ENCODE measurements around the gene TADA2B. TPM values are rescaled to one million over a fixed set of nuclear protein-coding genes. Genes with fewer than 3 reads are reported as not detected.

Gene TADA2B
- 10 to 100 TPM; 11.8 to 12.7 TPM for total RNA-seq

- Mint-ChIP-seq H3K27ac (peak within 1 kb of the TSS; percentile 87 to 96), H3K9me3 (no peaks in the 10 kb centered on the region), H3K36me3 (no peaks in the 10 kb centered on the region)
- DNase-seq (ENCODE audit: low spot score in 2 of 2) (peak; percentile 72 to 96), ATAC-seq (peak; percentile 58 to 60)
Observed at GRCh38 chr4:7043284-7044136, at the start of gene TADA2B. Gene TADA2B, plus strand, starts transcription at chr4:7043372. Its CDS starts 208 bp downstream, at chr4:7043580.

- Mint-ChIP-seq H3K9me3 (no peaks in the 10 kb centered on the region), H3K36me3 (peaks cover 14 to 20% of the 10 kb centered on the region in 2 donors), H3K27ac (no peak overlapping the region)
- ATAC-seq (no peak), DNase-seq (ENCODE audit: low spot score in 2 of 2) (no peak)
Observed at GRCh38 chr4:6996481-6996880, 46.7 kb upstream of the TADA2B start.

- H3K36me3 Mint-ChIP-seq, result peaks cover 21 to 28% of the 10 kb centered on the region in 2 donors
- DNase-seq (ENCODE audit: low spot score in 2 of 2) (no peak), ATAC-seq (peak; percentile 80 to 81)
- no peaks in the 10 kb centered on the region for H3K9me3 Mint-ChIP-seq
- H3K27ac Mint-ChIP-seq, result peak overlapping the region; percentile 26 to 72
Observed at GRCh38 chr4:6999172-7000086, 43.7 kb upstream of the TADA2B start.

- Mint-ChIP-seq H3K9me3 (no peaks in the 10 kb centered on the region), H3K27ac (peak overlapping the region; percentile 40 to 78), H3K36me3 (peaks cover 21 to 28% of the 10 kb centered on the region in 2 donors)
- ATAC-seq (no peak), DNase-seq (ENCODE audit: low spot score in 2 of 2) (no peak)
Observed at GRCh38 chr4:7000421-7001176, 42.6 kb upstream of the TADA2B start.

GRCh38 chr4:7001271-7001670, 41.9 kb upstream of the TADA2B start:
- Mint-ChIP-seq H3K27ac (peak overlapping the region in 1 of 2 donors; percentile 78), H3K36me3 (peaks cover 21 to 28% of the 10 kb centered on the region in 2 donors), H3K9me3 (no peaks in the 10 kb centered on the region)
- DNase-seq (ENCODE audit: low spot score in 2 of 2) (no peak), ATAC-seq (no peak)

GRCh38 chr4:7002336-7002735, 40.8 kb upstream of the TADA2B start:
- Mint-ChIP-seq H3K27ac (peak overlapping the region; percentile 38 to 70), H3K9me3 (no peaks in the 10 kb centered on the region), H3K36me3 (peaks cover 21 to 28% of the 10 kb centered on the region in 2 donors)
- ATAC-seq (no peak), DNase-seq (ENCODE audit: low spot score in 2 of 2) (no peak)

GRCh38 chr4:7003176-7003878, 39.8 kb upstream of the TADA2B start:
- ATAC-seq (no peak), DNase-seq (ENCODE audit: low spot score in 2 of 2) (no peak)
- Mint-ChIP-seq H3K9me3 (no peaks in the 10 kb centered on the region), H3K36me3 (peaks cover 21 to 28% of the 10 kb centered on the region in 2 donors), H3K27ac (peak overlapping the region; percentile 70 to 84)

- DNase-seq (ENCODE audit: low spot score in 2 of 2) (no peak), ATAC-seq (no peak)
- H3K9me3 Mint-ChIP-seq, result no peaks in the 10 kb centered on the region
- peak overlapping the region; percentile 29 to 84 for H3K27ac Mint-ChIP-seq
- peaks cover 21 to 29% of the 10 kb centered on the region in 2 donors for H3K36me3 Mint-ChIP-seq
Observed at GRCh38 chr4:7003879-7004240, 39.3 kb upstream of the TADA2B start.

GRCh38 chr4:7004331-7004730, 38.8 kb upstream of the TADA2B start:
- Mint-ChIP-seq H3K36me3 (peaks cover 21 to 33% of the 10 kb centered on the region in 2 donors), H3K9me3 (no peaks in the 10 kb centered on the region), H3K27ac (no peak overlapping the region)
- no peak for DNase-seq (ENCODE audit: low spot score in 2 of 2)
- no peak for ATAC-seq

- ATAC-seq (no peak), DNase-seq (ENCODE audit: low spot score in 2 of 2) (no peak)
- Mint-ChIP-seq H3K36me3 (peaks cover 11 to 21% of the 10 kb centered on the region in 2 donors), H3K27ac (no peak overlapping the region), H3K9me3 (no peaks in the 10 kb centered on the region)
Observed at GRCh38 chr4:7005571-7005970, 37.6 kb upstream of the TADA2B start.

GRCh38 chr4:7006411-7006810, 36.8 kb upstream of the TADA2B start:
- Mint-ChIP-seq H3K9me3 (no peaks in the 10 kb centered on the region), H3K36me3 (peaks cover 7 to 13% of the 10 kb centered on the region in 2 donors), H3K27ac (no peak overlapping the region)
- DNase-seq (ENCODE audit: low spot score in 2 of 2) (no peak), ATAC-seq (no peak)

GRCh38 chr4:7007142-7007907, 35.8 kb upstream of the TADA2B start:
- ATAC-seq (no peak), DNase-seq (ENCODE audit: low spot score in 2 of 2) (no peak)
- peaks cover 0 to 8% of the 10 kb centered on the region in 2 donors for H3K36me3 Mint-ChIP-seq
- H3K9me3 Mint-ChIP-seq, result no peaks in the 10 kb centered on the region
- H3K27ac Mint-ChIP-seq, result peak overlapping the region in 1 of 2 donors; percentile 45

GRCh38 chr4:7007944-7008343, 35.2 kb upstream of the TADA2B start:
- Mint-ChIP-seq H3K36me3 (peaks cover under 1 to 5% of the 10 kb centered on the region in 2 donors), H3K27ac (peak overlapping the region in 1 of 2 donors; percentile 75), H3K9me3 (no peaks in the 10 kb centered on the region)
- no peak for DNase-seq (ENCODE audit: low spot score in 2 of 2)
- no peak for ATAC-seq

- no peak overlapping the region for H3K27ac Mint-ChIP-seq
- no peak for DNase-seq (ENCODE audit: low spot score in 2 of 2)
- H3K9me3 Mint-ChIP-seq, result no peaks in the 10 kb centered on the region
- ATAC-seq, result no peak
- H3K36me3 Mint-ChIP-seq, result peaks cover 6 to 13% of the 10 kb centered on the region in 2 donors
Observed at GRCh38 chr4:7009564-7009963, 33.6 kb upstream of the TADA2B start.

- Mint-ChIP-seq H3K27ac (peak overlapping the region in 1 of 2 donors; percentile 72), H3K36me3 (peaks cover 13 to 19% of the 10 kb centered on the region in 2 donors), H3K9me3 (no peaks in the 10 kb centered on the region)
- DNase-seq (ENCODE audit: low spot score in 2 of 2) (no peak), ATAC-seq (no peak)
Observed at GRCh38 chr4:7013175-7013574, 30.0 kb upstream of the TADA2B start.
